ENCODE results near the gene DOCK2.

DOCK2 gene

GRCh38 chr5:169970339-169970738, 333.3 kb downstream of the DOCK2 start:
- H3K27ac ChIP-seq, result no peak overlapping the region
- peaks cover 63% of the 10 kb centered on the region for H3K27me3 ChIP-seq (ENCODE audit: insufficient read depth, low read depth, severe bottlenecking)
- DNase-seq, result no peak
- H3K9me3 ChIP-seq (ENCODE audit: severe bottlenecking), result no peaks in the 10 kb centered on the region
- H3K36me3 ChIP-seq, result no peaks in the 10 kb centered on the region
- TF ChIP-seq CTCF (IDR thresholded peaks at IDR 0.05; ENCODE audit: low read depth, low read length), result no peak
- H3K4me3 ChIP-seq (ENCODE audit: low read depth, low read length), result no peak overlapping the region

GRCh38 chr5:169970911-169971765, 334.1 kb downstream of the DOCK2 start:
- H3K36me3 ChIP-seq, result no peaks in the 10 kb centered on the region
- no peaks in the 10 kb centered on the region for H3K9me3 ChIP-seq (ENCODE audit: severe bottlenecking)
- H3K27ac ChIP-seq, result no peak overlapping the region
- H3K4me3 ChIP-seq (ENCODE audit: low read depth, low read length), result no peak overlapping the region
- DNase-seq, result no peak
- H3K27me3 ChIP-seq (ENCODE audit: insufficient read depth, low read depth, severe bottlenecking), result peaks cover 63% of the 10 kb centered on the region
- no peak for TF ChIP-seq CTCF (IDR thresholded peaks at IDR 0.05; ENCODE audit: low read depth, low read length)

GRCh38 chr5:169971780-169972179, 334.7 kb downstream of the DOCK2 start:
- H3K27me3 ChIP-seq (ENCODE audit: insufficient read depth, low read depth, severe bottlenecking), result peaks cover 62% of the 10 kb centered on the region
- DNase-seq, result no peak
- H3K36me3 ChIP-seq, result no peaks in the 10 kb centered on the region
- H3K4me3 ChIP-seq (ENCODE audit: low read depth, low read length), result no peak overlapping the region
- H3K27ac ChIP-seq, result no peak overlapping the region
- no peak for TF ChIP-seq CTCF (IDR thresholded peaks at IDR 0.05; ENCODE audit: low read depth, low read length)
- H3K9me3 ChIP-seq (ENCODE audit: severe bottlenecking), result no peaks in the 10 kb centered on the region

GRCh38 chr5:169973056-169973455, 336.0 kb downstream of the DOCK2 start:
- no peak overlapping the region for H3K4me3 ChIP-seq (ENCODE audit: low read depth, low read length)
- no peaks in the 10 kb centered on the region for H3K9me3 ChIP-seq (ENCODE audit: severe bottlenecking)
- H3K27ac ChIP-seq, result no peak overlapping the region
- TF ChIP-seq CTCF (IDR thresholded peaks at IDR 0.05; ENCODE audit: low read depth, low read length), result no peak
- no peaks in the 10 kb centered on the region for H3K36me3 ChIP-seq
- H3K27me3 ChIP-seq (ENCODE audit: insufficient read depth, low read depth, severe bottlenecking), result peaks cover 62% of the 10 kb centered on the region
- DNase-seq, result no peak

GRCh38 chr5:169974121-169974770, 337.2 kb downstream of the DOCK2 start:
- no peaks in the 10 kb centered on the region for H3K9me3 ChIP-seq (ENCODE audit: severe bottlenecking)
- no peaks in the 10 kb centered on the region for H3K36me3 ChIP-seq
- H3K4me3 ChIP-seq (ENCODE audit: low read depth, low read length), result no peak overlapping the region
- DNase-seq, result no peak
- TF ChIP-seq CTCF (IDR thresholded peaks at IDR 0.05; ENCODE audit: low read depth, low read length), result no peak
- H3K27me3 ChIP-seq (ENCODE audit: insufficient read depth, low read depth, severe bottlenecking), result peaks cover 65% of the 10 kb centered on the region
- no peak overlapping the region for H3K27ac ChIP-seq
